Neural cell (in vitro differentiated cells): ENCODE data around the gene DPYSL4.

ENCODE experiments used
- CTCF ChIP-seq: fragments of 450-650 bp; IDR thresholded peaks from 2 replicates; pipeline ENCODE4 v1.5.1; 2014; ENCODE audit warnings: antibody characterized with exemption, mild to moderate bottlenecking, moderate library complexity; ENCODE audit not compliant: poor library complexity, severe bottlenecking
- RAD21 ChIP-seq: fragments of 450-650 bp; conservative IDR thresholded peaks from 2 replicates; pipeline ENCODE4 v1.6.1; 2014; ENCODE audit warnings: antibody characterized with exemption, mild to moderate bottlenecking, moderate library complexity
- SMC3 ChIP-seq: fragments of 450-650 bp; conservative IDR thresholded peaks from 2 replicates; pipeline ENCODE4 v1.6.1; 2014; ENCODE audit warnings: antibody characterized with exemption, mild to moderate bottlenecking, moderate library complexity; ENCODE audit not compliant: poor library complexity

- TF ChIP-seq CTCF (no peak), RAD21 (no peak), SMC3 (no peak)
Measured at GRCh38 chr10:132156382-132156781, 30.4 kb upstream of the DPYSL4 start.
